ENCODE results near the gene HIP1.
"Not testable (repeated sequence)": the region's sequence is repeated elsewhere in the genome, so short reads cannot be mapped to it uniquely, and the experiment has no call there.

The HIP1 gene

DNA sequence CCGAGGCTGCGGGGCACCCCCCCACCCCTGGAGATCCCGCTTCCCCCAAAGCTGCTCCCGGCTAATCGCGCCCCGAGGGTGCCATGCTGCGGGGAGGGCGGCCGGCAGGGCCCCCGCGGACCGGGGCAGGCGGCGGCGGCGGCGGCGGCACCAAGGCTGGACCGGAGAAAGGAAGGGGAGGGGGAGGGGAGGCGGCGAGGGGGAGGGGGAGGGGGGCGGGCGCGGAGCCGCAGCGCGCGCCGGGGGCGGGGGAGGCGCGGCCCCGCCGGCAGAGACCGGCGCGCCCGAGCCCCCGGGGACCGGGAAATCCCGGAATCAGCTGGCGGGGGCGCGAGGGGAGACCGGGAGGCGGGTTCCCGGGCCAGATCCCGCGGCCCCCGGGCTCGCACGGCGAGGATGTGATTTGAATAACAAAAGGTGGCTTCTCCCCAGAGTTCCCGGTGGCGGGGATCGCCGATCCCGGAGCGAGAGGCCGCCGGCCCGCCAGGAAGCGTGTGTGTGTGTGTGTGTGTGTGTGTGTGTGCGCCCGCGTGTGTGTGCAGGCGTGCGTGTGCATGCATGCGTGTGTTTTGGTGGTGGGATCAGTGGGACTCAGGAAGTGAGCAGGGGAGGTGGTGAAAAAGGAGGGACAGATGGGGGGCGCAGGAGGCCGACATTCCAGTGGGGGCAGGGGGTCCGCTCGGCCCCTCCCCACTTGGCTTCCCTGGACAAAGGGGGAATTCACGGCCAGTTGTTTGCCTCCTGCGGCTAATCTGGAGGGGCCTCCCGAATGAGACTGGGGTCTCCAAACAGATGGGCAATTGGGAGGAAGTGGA, 99.5 kb downstream of the HIP1 start:
- no peak for DNase-seq

DNA sequence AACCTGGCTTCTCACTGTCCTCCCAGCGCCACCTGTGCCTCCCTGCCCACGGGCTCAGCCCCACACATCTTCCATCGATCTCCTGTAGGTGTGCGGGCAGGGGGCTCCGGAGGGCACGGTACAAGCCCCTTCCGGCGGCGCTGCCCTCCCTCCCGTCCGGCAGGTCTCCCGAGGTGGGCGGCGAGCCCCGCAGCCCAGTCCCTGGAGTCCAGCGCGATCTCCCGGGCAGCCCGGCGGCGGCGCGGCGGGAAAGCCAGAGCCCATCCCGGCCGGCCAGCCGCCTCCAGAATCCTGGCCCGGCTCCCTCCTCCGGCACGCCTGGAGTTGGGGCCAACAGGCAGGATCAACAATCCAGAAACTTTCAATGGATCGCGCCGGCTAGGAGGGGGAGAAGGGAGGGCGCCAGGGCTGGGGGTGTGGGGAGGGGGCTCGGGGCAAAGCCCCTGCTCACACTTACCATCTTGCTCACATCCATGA, 100.1 kb downstream of the HIP1 start:
- no peak for DNase-seq

GRCh38 chr7:75637854-75638593, 100.7 kb downstream of the HIP1 start:
- no peak for DNase-seq

DNA sequence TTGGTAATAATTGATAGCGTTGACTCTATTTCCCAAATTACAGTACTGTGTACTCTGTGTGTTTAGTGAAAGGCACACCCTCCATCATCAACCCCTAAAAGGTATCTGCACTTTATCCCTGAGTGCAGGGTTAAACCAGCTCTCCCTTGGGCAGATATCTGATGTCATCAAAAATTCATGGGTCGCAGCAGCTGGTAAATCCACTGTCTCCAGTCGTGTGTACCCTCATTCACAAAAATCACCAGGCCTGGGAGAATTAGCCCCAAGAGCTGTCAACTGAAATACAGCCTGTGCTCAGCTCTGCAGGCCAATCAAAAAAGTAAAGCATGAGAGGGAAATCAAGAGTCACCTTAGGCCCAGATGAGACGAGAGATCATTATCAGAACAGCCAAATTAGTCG, 103.7 kb downstream of the HIP1 start:
- no peak for DNase-seq

DNA sequence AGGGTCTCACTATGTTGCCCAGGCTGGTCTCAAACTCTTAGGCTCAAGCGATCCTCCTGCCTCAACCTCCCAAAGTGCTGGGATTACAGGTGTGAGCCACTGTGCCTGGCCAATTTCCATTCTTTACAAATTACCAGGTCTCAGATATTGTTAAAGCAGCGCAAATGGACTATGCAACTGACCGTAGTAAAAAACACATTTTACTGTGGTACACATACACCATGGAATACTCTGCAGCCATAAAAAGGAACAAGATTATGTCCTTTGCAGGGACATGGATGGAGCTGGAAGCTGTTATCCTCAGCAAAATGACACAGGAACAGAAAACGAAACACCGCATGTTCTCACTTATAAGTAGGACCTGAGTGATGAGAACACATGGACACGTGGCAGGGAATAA, 106.2 kb downstream of the HIP1 start:
- DNase-seq: not testable (repeated sequence)

GRCh38 chr7:75631711-75632110, 107.0 kb downstream of the HIP1 start:
- DNase-seq: no peak

DNA sequence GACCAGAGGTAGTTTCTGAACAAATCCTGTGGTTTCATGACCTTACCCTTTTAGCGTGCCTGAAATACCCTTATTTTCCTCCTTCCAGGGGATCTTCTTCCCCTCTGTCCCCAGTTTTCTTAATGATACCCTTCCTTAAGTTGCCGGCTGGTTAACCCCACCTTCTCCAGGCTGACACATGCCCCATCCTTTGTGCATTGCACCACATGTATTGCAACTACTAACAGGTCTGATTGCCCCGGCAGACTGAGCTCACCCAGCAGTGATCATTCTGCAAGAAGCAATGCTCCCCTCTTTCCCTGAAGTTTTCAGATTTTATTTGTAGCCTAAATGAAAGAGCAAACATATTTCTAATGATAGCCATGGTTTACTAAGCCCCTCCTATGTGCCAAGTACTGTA, 108.2 kb downstream of the HIP1 start:
- DNase-seq: no peak

DNA sequence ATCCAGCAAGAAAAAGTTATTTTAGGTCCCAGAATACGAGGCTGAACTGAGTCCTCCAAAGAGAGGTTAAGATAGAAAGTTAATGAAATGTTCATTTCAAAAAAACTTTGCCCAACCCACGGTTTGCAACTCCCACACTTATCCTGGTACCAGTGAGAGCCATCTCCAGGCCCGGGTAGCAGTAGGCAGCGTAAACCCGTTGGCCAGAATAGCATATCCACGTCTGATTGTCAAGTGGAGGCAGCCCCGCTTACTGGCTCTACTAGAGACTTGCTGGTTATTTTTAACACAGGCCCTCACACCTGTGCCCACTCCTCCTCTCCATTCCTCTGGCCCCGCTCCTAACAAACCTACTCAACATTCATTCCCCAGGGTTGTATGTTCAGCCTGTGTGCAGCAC, 109.7 kb downstream of the HIP1 start:
- DNase-seq: no peak

- no peak for DNase-seq
Measured at GRCh38 chr7:75628055-75628454, 110.7 kb downstream of the HIP1 start.

- no peak for DNase-seq
Measured at GRCh38 chr7:75626954-75627353, 111.8 kb downstream of the HIP1 start.

DNA sequence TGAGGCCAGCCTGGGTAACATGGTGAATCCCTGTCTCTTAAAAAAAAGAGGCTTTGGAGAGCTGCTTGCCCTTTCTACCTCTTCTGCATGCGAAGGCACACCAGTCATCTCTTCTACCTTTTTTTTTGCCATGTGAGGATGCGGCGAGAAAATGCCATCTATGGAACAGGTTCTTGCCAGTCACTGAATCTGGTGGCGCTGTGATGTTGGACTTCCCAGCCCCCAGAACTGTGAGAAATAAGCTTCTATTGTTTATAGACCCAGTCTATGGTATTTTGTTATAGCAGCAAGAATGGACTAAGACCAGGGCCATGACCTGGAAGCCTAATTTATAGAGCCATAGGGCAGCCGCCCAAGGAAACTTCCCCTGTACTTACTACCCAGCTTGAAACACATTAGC, 112.9 kb downstream of the HIP1 start:
- DNase-seq: no peak

DNA sequence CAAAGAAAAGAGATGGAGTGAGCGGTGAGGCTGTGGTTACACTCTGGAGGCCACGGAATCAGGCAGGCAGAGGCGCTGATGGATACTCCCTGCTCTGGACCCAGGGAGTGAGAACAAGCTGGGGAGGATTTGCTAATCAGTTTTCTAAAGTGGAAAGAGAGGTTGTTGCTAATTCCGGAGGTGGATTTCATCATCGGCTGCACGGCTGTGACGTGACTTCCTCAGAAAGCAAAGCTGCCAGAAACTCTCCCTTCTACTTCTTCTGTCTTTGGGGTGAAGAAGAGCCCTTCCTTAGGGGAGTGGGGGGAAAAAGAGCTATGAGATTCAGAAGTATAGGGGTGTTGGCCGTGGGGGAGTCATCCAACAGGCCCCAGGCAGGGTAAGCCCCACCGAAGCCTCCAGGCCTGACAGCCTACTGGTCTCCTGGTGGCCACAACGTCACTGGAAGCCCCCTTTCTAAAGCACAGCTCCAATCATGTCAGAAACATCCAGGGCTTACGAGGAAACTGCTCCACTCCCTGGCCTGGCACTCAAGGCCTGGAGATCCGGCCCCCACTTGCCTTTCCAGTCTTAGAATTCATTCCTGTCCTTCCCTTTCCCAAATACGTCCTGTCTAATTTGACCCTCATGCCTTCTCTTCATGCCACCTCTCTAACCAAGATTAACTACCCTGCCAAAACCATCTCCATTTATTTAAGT, 114.5 kb downstream of the HIP1 start:
- no peak for DNase-seq

- DNase-seq: no peak
Measured at GRCh38 chr7:75623390-75624133, 115.2 kb downstream of the HIP1 start.

- no peak for DNase-seq
Measured at GRCh38 chr7:75621124-75621523, 117.6 kb downstream of the HIP1 start.

DNA sequence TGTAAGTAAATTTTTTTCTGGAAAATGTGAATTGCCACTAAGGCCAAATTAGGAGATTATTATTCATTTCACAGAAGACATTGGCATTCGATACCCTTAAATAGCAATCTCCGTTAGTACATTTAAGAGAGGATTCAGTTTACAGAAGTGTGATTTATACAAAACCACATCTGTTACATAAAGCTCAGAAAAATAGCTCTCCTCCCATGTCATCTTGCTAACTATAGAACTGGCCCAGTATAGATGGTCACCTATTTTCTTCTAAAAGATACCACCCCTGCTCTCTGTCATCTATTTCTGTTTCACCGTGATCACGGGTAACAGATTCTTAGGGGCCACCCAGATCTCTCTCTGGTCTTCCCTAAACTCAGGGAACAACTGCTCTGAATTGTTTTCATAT, 119.1 kb downstream of the HIP1 start:
- no peak for DNase-seq

DNA sequence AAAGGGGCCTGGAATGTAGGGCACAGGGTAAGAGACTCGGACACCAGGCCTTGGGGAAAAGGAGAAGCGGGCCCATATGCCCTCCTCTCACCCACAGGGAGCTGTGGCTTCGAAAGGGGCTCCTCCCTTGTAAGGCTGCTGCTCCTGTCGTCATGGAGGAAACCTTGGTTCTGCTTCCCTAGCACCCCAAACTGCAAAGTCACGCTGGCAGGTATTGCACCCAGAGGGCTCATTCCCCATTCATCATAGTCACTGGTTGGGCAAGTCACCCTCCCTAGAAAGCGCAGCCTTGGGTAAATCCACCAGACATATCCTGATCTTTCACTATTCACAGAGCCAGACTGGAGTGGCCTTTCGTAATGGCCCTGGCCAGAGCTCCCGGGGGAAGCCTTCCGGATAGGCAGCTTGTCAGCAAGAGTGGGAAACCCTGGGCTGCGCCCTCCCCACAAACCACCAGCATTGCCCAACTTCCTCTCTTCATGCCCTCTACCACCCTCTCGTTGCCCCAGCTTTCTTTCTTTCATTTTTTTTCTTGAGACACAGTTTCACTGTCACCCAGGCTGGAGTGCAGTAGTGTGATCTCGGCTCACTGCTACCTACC, 121.0 kb downstream of the HIP1 start:
- no peak for DNase-seq

- DNase-seq: no peak
Measured at GRCh38 chr7:75616421-75617167, 122.1 kb downstream of the HIP1 start.

DNA sequence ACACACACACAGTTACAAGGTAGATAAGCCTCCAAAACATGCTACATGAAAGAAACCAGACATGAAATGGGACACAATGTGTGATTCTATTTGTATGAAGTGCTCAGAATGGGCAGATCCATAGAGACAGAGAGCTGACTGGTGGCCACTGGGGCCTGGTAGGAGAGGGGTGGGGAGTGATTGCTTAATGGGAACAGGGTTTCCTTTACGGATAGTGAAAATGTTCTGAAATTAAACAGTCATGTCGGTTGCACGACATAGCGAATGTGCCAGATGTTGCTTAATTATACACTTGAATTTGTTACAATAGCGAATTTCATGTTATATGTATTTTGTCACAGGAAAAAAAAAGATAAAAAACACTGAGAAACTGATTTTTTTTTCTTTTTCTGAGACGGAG, 124.3 kb downstream of the HIP1 start:
- no peak for DNase-seq

DNA sequence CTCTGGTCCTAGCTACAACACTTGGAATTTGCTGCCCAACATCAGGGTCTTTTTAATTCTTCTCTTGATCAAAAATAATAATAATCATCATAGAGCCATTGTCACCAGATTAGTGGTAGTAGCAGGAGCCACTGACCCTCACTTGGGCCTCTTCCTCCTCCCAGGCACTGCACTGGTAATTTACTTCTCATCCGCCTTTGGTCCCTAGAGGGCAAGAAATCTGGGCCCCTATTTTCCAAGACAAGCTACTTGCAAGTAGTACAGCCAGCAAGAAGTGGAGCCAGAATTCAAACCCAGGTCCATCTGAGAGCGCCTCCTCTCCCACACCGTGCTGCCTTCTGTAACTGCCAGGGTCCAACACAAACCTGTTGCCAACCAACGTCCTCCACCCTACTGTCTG, 125.4 kb downstream of the HIP1 start:
- DNase-seq: no peak

- DNase-seq: no peak
Measured at GRCh38 chr7:75611557-75612178, 127.1 kb downstream of the HIP1 start.

- DNase-seq: not testable (repeated sequence)
Measured at GRCh38 chr7:75609416-75609815, 129.3 kb downstream of the HIP1 start.

Data from NCI-H2081 treated with DMSO at 0.1 percent for 48 hours (cell line).